NOMO-1 treated with DMSO at 0.1 percent for 48 hours (cell line): ENCODE measurements around the gene CNTN3.

Experiments
- DNase-seq: peaks from one replicate; lab custom pipeline; 2025; ENCODE audit not compliant: unreplicated experiment; lab: John Stamatoyannopoulos, UW

CNTN3 gene

DNA sequence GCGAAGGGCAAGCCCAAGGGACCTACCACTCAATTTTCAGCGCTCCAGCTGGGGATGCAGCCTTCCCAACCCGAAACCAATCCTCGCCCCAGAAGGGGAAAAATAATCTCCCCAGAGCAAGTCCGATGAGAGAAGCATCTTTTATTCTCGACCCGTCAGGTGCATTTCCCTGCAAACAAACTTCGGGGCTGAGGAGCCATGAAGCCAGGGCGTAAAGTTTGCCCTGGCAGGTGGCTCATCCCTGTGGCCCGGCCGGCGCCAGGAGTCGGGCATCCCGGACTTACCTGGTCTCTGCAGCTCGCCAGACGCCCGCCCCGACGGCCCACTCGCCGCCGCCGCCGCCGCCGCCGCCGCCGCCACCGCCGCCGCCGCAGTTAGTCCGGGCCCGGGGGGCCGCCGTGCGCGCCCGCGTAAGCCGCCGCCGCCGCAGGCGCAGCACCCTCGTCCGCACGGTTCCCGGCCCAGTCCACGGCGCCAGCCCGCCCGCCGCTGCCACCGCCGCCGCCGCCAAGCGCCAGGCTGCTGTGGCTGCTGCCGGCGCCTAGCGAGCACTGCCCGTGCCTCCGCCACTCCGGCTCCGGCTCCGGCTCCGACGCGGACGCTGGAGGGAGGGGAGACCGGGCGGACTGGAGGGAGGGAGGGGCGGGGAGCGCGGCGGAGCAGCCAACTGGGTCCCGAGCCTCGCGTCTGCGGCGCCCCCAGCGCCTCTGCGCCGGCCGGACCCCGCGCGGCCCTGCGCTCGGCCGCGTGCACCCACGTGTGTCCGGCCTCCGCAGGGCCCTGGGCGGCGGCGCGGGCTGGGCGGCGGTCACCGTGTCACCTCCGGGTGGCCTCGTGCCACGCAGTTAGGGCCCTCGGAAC is at the start of gene CNTN3:
Gene CNTN3, minus strand, starts transcription at position 553 of the 861 bp plus-strand sequence. CDS start 93,547 bp downstream, outside the sequence.
- no peak for DNase-seq

DNA sequence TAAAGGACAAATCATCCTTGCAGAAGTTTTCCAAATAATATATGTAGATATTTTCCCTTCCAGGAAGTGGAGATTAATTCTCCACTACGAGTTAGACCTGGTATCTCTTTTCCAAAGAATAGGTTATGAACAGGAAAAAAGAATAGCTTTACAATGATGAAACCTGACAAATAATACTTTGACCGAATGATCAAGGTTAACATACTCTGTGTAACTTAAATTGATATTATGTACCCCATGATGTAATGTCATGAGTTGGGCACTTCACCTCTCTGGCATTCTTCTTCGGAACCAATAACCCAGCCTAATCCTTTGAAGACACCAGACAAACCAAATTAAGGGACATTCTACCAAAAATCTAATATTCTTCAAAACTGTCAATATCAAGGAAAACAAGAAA is 48.7 kb upstream of the CNTN3 start:
- no peak for DNase-seq

DNA sequence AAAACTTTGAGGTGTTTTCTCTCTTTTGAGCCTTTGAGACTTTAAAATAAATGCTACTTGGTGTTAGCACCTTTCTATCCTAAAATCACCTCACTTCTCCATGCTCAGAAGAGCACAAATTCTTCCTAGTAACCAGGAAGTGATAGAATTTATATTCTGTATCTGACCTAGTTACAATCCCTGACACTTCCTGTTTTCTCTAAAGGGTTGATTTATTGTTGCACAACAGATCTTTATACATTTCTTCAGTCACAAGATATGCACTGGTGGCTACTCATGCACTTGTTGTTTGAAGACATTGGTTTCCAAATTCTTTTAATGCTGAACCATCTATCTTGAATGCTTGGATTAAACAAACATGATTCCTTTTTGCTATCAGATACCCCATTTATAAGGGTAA is 47.2 kb upstream of the CNTN3 start:
- DNase-seq, result peak; percentile 36

DNA sequence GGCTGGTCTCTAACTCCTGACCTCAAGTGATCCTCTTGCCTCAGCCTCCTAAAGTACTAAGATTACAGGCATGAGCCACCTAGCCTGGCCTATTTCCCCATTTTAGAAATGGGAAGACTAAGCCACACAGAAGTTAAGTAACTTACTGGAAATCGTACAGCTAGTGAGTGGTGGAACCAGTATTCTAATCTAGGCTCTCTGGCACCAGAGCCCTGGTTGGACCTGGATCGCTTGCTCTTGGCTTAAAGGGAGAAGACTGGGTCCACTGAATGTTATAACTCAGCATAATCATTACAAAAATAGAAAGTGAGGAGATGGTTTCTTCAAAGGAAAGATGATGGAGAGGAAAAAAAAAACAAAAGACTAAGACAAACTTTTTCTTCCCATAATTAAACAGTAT is 37.4 kb upstream of the CNTN3 start:
- DNase-seq, result no peak

DNA sequence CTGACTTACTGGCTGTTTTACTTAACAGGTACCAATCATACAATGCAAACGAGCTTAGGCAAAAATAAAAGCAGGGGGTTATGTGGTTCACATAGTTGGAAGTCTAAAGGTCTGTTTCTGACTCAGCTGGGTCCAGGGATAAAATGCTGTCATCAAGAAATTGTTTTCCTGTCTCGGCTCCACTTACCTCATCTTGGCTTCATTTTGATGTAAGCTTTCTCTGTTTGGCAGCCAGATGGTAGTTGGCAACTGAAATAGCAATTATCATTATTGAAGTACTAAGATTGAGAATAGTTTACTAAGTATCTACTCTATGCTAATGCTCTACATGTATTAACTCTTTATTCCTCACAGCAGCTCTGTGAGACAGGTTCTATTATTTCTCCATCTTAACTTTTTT is 36.8 kb upstream of the CNTN3 start:
- no peak for DNase-seq

DNA sequence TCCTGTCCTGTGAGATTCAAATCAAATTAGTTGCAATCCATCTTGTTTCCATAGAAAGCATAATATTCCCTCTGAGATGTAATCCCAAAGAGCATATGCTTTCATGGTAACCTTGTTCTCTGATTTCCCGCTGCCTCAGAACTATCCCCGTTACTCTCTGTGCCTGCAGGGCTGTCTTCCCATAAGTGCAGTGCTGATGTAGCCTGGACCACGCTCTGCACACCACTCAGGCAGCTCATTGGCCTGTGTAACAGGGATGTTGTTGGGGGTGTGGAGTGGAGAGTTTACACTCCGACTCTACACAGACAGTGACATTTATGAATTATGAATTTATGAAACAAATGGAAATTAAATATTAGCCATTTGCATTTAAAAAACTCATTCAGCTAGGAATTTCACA is 33.6 kb upstream of the CNTN3 start:
- no peak for DNase-seq

DNA sequence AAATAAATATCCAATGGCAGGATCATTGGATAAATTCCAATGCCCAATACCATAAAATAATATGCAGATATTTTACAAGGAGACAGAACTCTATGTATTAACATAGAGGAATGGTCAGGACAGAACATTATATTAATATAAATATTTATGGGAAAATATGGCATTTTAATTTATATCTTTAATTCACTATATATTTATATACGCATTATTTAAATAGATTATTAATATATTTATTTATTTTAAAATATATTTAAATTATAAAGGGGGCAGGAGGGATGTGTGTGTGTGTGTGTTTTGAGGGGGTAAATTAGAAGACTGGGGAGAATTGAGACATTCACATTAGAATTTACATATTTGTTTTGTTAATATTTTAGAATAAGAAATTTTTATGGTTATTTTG is 31.6 kb upstream of the CNTN3 start:
- no peak for DNase-seq

DNA sequence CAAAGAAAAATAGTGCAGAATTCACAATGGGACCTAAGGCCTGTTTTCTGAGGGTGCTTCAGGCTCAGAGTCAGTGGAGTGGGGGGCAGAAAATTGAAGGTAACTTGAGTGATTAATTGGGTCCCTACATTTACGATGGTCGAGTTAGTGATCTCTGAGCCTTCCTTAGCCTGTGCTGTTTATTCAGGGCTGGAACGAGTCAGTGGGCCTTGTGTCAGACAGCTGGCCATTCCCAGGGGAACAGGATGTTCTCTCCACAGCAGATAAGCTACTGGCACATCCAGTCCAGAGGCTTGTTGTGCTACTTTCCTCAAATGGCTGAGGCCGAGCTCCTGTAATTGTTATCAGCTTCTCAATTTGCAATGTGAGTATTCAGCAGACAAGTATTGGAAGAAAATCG is 29.2 kb upstream of the CNTN3 start:
- DNase-seq, result no peak

DNA sequence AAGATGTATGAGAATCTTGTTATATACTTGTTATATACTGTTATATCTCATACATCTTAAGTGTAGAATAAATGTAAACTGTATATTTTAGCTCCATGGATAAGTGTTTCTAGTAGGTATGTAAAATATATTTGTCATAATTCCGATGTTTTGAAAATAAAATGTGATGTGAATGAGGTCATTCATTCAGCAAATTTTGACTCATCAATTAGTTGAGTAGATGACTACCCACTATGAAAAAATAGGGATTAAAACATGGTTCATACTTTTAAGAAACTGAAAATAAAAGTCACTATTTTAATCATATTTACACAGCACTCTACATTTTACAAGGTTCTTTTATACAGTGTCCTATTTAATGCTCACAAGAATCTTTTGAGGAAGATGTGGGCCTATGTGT is 28.4 kb upstream of the CNTN3 start:
- DNase-seq, result no peak

DNA sequence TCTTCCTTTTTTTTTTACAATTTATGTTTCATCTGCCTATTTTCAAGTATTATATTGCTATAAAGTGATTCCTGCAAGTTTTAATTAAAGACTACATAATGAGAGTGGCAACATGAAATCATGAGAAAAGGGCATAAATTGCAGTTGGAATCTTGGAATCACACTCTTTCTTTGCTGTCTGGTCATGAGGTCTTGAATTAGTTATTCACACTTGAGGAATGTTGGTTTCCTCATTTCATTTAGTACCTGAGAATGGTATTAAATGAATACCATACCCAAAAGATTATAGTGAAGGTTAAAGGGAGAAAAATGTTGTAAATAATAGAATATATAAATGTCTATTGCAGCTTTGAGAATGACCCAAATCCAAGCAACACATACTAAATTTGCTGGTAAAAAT is 25.8 kb upstream of the CNTN3 start:
- no peak for DNase-seq

DNA sequence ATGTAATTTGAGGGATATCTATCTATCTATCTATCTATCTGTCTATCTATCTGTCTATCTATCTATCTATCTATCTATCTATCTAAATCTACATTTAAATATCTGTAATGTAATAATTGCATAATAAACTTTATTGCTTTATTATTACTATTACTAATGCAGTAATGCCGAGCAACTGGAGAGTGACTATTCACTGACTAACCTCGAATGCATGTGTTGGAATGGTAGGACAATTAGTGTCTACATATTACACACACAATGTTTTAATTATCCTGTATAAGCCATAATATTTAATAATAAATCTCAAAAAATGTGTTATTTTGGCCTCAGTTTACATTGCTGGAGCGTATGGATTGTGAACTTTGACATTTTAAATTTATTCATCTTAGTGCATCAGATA is 25.2 kb upstream of the CNTN3 start:
- no peak for DNase-seq

DNA sequence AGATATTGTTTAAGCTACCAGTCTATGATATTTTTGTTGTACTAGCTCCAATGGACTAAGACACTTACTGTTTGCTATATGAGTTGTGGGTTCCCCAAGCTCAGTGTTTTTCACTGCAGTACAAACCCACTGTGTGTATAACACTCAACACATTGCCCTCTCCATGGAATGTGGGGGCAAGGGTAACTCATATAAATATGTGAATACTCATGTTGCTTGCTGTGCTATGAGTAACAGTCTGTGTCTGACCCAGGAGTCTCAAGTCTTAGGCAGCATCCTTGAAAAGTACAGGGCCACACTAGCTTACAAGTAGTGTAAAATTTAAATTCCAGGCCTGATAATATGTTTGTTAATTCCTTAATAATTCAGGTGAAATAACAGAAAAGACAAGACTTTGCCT is 22.5 kb upstream of the CNTN3 start:
- DNase-seq, result no peak

DNA sequence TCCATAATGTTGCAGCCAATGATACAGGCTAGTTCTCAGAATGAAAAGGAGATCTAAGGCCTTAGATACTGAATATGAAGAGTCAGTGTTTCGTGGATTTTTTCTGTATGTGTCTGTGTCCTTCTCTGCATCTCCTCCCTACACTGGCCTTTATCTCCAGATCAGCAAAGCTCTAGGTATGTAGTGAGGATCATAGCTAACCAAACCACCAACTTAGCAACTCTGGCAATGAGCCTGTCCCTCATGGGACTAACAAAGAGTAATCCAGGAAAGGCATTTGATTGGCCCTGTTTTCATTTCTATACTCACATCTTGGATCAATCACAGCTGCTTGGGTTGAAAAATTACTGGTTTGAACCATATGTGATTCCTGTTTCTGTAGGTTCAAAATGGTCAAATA is 18.6 kb upstream of the CNTN3 start:
- DNase-seq, result no peak

DNA sequence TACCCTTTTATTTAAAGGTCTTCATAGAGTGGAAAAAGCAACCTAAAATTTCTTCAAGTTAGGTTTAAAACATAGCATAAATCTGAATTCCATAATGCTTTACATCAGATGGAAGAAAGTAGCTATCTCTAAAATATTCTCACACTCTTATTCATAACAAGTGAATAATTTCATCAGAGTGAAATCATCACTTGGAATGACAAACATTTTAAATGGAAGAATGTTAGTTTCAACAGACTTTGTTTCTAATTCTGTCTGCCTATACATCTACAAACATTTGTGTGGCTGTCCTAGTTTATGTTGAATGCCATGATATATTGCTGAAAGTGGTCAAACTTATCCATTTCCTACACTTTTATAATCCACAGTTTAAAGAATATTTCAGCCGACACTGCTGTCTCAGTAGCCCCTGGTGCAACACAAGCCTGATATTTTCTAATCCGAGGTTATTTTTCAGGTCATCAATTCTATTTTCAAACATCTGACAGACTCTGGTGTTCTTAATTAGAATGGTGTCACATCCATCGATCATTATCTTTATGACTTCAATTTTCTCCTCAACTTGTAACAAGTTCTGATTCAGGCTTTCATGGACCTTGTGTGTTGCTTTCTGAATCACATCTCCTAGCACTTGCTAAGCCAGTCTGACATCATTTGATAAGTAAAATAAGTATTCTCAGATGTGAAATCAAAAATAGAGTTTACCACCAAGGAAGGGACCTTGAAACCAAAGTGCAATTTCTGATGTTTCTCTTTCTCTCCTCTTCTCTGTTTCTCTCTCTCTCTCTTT is 17.1 kb upstream of the CNTN3 start:
- no peak for DNase-seq

DNA sequence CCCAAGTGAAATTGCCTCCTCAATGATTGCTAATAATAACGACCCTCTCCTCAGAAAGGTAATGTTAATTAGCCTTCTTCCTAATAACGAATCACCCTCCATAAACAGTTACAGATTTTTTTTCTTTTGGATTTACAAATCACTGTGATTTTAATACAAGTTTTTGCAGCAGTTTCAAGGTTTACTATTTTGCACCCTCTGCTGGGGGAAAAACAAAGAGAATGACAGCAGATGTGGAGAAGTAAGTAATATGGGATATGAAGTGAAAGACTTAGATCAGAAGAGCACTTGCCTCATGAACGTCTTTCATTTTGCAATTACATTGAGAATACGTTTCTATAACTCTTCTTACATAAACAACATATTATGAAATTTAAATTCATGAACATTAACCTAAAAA is 16.1 kb upstream of the CNTN3 start:
- DNase-seq, result no peak

DNA sequence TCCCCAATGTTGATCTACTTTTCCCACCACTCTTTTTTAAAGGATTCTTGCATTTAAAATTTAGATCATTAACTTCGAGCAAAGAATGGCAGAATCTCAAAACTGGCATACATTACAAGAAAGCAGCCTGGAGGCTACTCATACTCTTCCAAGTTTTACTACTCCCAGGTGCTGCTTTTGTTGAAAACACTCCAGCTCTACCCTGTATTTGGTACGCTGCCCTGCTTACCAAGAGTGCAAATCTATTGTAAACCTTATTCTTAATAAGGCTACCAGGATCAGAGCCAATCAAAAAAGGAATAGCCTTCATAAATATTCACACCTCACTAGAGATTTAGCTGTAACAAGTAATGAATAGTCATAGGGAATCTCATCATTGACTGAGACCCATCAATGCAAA is 11.6 kb upstream of the CNTN3 start:
- no peak for DNase-seq

DNA sequence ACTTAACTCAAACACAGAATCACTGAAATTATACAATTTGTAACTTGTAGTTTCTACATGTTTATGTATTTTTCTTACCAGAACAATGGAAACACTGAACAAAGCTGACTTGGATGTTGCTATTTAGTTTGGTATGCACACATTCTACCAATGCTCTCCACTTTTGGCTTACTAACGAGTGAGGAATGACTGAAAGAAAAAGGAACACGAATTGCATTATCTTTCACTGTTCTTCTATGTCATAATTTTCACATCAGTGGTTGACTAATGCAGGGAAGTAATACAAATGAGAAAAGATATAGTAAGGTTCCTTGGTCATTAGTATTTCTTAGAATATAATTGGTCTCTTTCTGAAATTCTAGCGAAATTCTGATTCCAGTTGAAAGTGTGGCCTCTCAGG is 9.8 kb upstream of the CNTN3 start:
- no peak for DNase-seq

DNA sequence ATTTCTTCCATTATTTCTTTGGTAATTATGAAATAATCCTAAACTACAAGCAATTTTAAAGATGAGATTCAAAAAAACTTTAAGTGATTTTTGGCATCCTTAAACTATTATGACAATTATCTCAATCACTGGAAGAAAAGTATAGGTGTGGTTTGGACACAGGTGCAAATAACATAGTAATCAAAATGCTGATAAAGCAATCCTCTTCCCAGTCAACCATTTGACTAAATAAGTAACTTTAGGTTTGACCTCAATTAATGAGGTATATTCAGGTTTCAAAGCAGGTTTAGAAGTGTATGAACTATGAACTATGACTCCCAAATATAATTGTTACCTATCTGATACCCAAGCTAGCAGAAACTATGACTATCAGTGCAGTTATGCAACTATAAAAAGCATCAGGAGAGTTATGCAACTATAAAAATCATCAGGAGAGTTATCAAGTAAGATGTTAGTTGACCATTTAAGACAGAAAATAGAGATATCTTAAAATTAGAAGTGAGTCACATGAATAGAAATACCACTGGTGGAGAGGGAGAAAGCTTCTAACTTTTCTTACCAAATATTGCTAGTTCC is 8.9 kb upstream of the CNTN3 start:
- DNase-seq, result no peak

DNA sequence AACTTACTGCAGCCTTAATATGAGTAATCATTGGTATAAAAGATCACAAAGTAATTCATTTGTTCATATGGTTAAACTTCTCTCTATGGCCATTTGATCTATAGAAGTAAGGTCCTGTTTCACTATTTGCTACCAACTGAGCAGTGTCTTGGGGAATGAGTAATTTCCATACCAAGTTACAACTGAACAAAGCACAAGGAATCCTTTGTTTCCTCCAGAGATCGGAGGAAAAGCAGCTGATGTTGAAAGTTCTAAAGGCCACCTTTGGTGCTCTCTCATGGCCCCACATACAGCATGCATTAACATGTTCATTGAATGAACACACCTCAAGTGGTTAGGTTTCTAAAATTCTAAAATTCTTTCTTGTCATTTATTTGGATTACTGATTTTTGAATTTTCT is 7.1 kb upstream of the CNTN3 start:
- no peak for DNase-seq

DNA sequence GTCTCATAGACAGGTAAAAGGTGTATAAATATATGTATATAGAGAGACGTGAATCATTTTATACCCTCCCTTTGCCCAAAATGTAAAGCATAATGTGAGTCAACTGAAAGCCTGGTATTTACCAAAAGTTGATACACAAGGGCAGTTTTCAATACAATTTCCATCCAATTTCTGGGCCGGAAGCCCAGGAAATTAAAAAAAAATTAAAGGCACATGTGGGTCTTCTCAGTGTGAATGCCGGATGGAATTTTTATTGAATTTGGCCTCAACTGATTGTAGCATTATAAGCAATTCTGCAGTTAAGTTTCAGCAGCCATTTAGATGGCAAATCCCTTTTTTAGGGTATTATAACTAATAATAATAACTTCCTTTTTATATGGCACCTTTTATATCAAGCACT is 3.3 kb upstream of the CNTN3 start:
- no peak for DNase-seq

DNA sequence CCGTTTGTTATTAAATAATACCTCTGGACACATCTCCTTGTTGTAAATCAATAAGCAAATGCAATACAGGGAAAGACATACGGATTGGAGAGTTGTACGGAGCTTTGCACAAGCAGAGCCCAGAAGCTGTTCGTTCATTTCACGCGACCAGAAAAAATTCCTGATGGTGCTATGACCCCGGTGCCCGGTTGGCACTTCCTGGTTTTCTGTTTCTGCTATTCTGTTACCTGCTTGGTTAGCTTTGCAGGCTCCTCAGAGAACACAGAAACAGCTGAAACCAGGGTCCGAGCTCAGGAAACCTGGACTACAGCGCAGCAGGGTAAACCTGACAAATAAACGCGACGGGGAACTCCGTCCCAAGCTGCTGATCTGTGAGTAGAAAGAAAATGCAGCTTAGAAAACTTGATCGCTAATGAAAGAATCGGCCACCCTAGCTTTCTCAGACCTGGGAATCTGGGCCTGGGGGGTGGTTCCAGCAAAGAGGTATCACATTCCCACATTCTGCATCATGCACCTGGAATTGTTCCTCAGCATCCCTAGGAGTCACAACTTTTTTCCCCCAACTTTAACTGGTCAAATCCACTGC is 845 bp downstream of the CNTN3 start:
- no peak for DNase-seq

DNA sequence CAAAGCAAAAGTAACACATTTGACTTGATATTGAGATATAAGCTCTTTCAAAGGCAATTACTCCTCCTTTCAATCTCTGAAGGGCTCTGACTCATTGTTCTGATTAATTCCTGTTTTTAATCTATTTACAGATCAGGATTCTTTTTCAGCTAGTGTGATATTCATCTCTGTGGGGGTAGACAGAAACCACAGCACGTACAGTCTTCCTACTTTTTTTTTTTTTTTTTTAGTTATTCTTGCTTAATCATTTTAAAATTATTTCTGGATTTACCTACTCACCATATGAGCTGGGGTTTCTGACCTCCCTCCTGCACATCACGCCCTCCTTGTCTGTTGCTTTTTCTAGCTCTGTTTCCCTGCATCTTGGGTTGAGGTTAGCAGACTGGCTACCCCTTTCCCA is 1.4 kb downstream of the CNTN3 start:
- DNase-seq, result no peak
